ENCODE measurements around the gene PSTPIP1. TPM values are rescaled to one million over a fixed set of nuclear protein-coding genes. Genes with fewer than 3 reads are reported as not detected.

PSTPIP1 gene
- total and polyA plus RNA-seq, 2 experiments from 2014 or later, result not detected

GRCh38 chr15:76993114-76993725, 1.7 kb upstream of the PSTPIP1 start:
- no peak for TF ChIP-seq EZH2 (IDR thresholded peaks at IDR 0.05; ENCODE audit: borderline replicate concordance)
- DNase-seq (ENCODE audit: low spot score), result no peak

GRCh38 chr15:76994001-76994400, 925 bp upstream of the PSTPIP1 start:
- no peak for DNase-seq (ENCODE audit: low spot score)
- no peak overlapping the region for H2AFZ ChIP-seq
- H3K9me2 ChIP-seq (replicated peaks; ENCODE audit: insufficient read depth), result no peaks in the 10 kb centered on the region
- H4K20me1 ChIP-seq (ENCODE audit: insufficient read depth, poor library complexity, severe bottlenecking), result no peaks in the 10 kb centered on the region
- no peaks in the 10 kb centered on the region for H3K36me3 ChIP-seq (replicated peaks; ENCODE audit: insufficient read depth, low read depth)
- H3K79me2 ChIP-seq, result no peaks in the 10 kb centered on the region
- H3K27ac ChIP-seq, result no peak overlapping the region
- 85% methylated on average over 8 of the region's 8 CpGs for WGBS (ENCODE audit: low lambda C conversion rate, missing lambda C conversion rate)
- no peak overlapping the region for H3K4me3 ChIP-seq
- no peaks in the 10 kb centered on the region for H3K4me1 ChIP-seq (ENCODE audit: insufficient read depth)
- TF ChIP-seq EZH2 (IDR thresholded peaks at IDR 0.05; ENCODE audit: borderline replicate concordance) (no peak), CTCF (IDR thresholded peaks at IDR 0.05; ENCODE audit: poor library complexity) (no peak), EZH2phosphoT487 (IDR thresholded peaks at IDR 0.05; ENCODE audit: low read depth, severe bottlenecking, unreplicated experiment) (no peak)
- no peaks in the 10 kb centered on the region for H3K27me3 ChIP-seq
- no peak overlapping the region for H3K4me2 ChIP-seq
- no peaks in the 10 kb centered on the region for H3K9me3 ChIP-seq (ENCODE audit: low read depth)

More at GRCh38 chr15:76993114-76993725, 1.7 kb upstream of the PSTPIP1 start:
- Histone ChIP-seq H3K9me3 (ENCODE audit: low read depth) (no peaks in the 10 kb centered on the region), H3K4me2 (no peak overlapping the region), H3K36me3 (replicated peaks; ENCODE audit: insufficient read depth, low read depth) (no peaks in the 10 kb centered on the region), H3K9me2 (replicated peaks; ENCODE audit: insufficient read depth) (no peaks in the 10 kb centered on the region), H2AFZ (no peak overlapping the region), H3K4me3 (no peak overlapping the region), H4K20me1 (ENCODE audit: insufficient read depth, poor library complexity, severe bottlenecking) (no peaks in the 10 kb centered on the region), H3K27me3 (no peaks in the 10 kb centered on the region), H3K27ac (no peak overlapping the region), H3K4me1 (ENCODE audit: insufficient read depth) (no peaks in the 10 kb centered on the region), H3K79me2 (no peaks in the 10 kb centered on the region)
- WGBS (ENCODE audit: low lambda C conversion rate, missing lambda C conversion rate), result 89% methylated on average over 6 of the region's 6 CpGs

- no peaks in the 10 kb centered on the region for H4K20me1 ChIP-seq (ENCODE audit: insufficient read depth, poor library complexity, severe bottlenecking)
- H3K79me2 ChIP-seq, result no peaks in the 10 kb centered on the region
- TF ChIP-seq EZH2phosphoT487 (IDR thresholded peaks at IDR 0.05; ENCODE audit: low read depth, severe bottlenecking, unreplicated experiment) (no peak), CTCF (IDR thresholded peaks at IDR 0.05; ENCODE audit: poor library complexity) (no peak), EZH2 (IDR thresholded peaks at IDR 0.05; ENCODE audit: borderline replicate concordance) (no peak)
- no peaks in the 10 kb centered on the region for H3K9me3 ChIP-seq (ENCODE audit: low read depth)
- no peak overlapping the region for H2AFZ ChIP-seq
- H3K36me3 ChIP-seq (replicated peaks; ENCODE audit: insufficient read depth, low read depth), result no peaks in the 10 kb centered on the region
- DNase-seq (ENCODE audit: low spot score), result no peak
- no peaks in the 10 kb centered on the region for H3K4me1 ChIP-seq (ENCODE audit: insufficient read depth)
- 96% methylated on average over 6 of the region's 6 CpGs for WGBS (ENCODE audit: low lambda C conversion rate, missing lambda C conversion rate)
- H3K9me2 ChIP-seq (replicated peaks; ENCODE audit: insufficient read depth), result no peaks in the 10 kb centered on the region
- H3K4me3 ChIP-seq, result no peak overlapping the region
- H3K27me3 ChIP-seq, result no peaks in the 10 kb centered on the region
- no peak overlapping the region for H3K4me2 ChIP-seq
- H3K27ac ChIP-seq, result no peak overlapping the region
These were observed 430 bp upstream of the PSTPIP1 start for GRCh38 chr15:76994496-76994895.

GRCh38 chr15:76996076-76996525, 1.2 kb downstream of the PSTPIP1 start:
- Histone ChIP-seq H3K9me3 (ENCODE audit: low read depth) (no peaks in the 10 kb centered on the region), H2AFZ (no peak overlapping the region), H3K36me3 (replicated peaks; ENCODE audit: insufficient read depth, low read depth) (no peaks in the 10 kb centered on the region), H4K20me1 (ENCODE audit: insufficient read depth, poor library complexity, severe bottlenecking) (no peaks in the 10 kb centered on the region), H3K4me3 (no peak overlapping the region), H3K27ac (no peak overlapping the region), H3K27me3 (no peaks in the 10 kb centered on the region), H3K4me1 (ENCODE audit: insufficient read depth) (no peaks in the 10 kb centered on the region), H3K79me2 (no peaks in the 10 kb centered on the region), H3K9me2 (replicated peaks; ENCODE audit: insufficient read depth) (no peaks in the 10 kb centered on the region), H3K4me2 (no peak overlapping the region)
- DNase-seq (ENCODE audit: low spot score), result no peak
- WGBS (ENCODE audit: low lambda C conversion rate, missing lambda C conversion rate), result 84% methylated on average over 9 of the region's 9 CpGs
- TF ChIP-seq EZH2 (IDR thresholded peaks at IDR 0.05; ENCODE audit: borderline replicate concordance) (no peak), CTCF (IDR thresholded peaks at IDR 0.05; ENCODE audit: poor library complexity) (no peak), EZH2phosphoT487 (IDR thresholded peaks at IDR 0.05; ENCODE audit: low read depth, severe bottlenecking, unreplicated experiment) (no peak)
